ENCODE measurements around the gene DSP.

The DSP gene

GRCh38 chr6:7561153-7561964 is 19.9 kb downstream of the DSP start:
- DNase-seq: no peak

- no peak for DNase-seq
Observed at GRCh38 chr6:7562769-7563168, 21.3 kb downstream of the DSP start.

GRCh38 chr6:7566107-7566506 is 24.6 kb downstream of the DSP start:
- DNase-seq: no peak

GRCh38 chr6:7566617-7567173 is 25.2 kb downstream of the DSP start:
- DNase-seq: no peak

GRCh38 chr6:7568021-7568420 is 26.6 kb downstream of the DSP start:
- no peak for DNase-seq

- DNase-seq: no peak
Observed at GRCh38 chr6:7569082-7569481, 27.6 kb downstream of the DSP start.

- no peak for DNase-seq
Observed at GRCh38 chr6:7572213-7572943, 30.9 kb downstream of the DSP start.

GRCh38 chr6:7574500-7574899 is 33.0 kb downstream of the DSP start:
- DNase-seq: no peak

GRCh38 chr6:7578516-7578915 is 37.0 kb downstream of the DSP start:
- no peak for DNase-seq

GRCh38 chr6:7578931-7579330 is 37.5 kb downstream of the DSP start:
- no peak for DNase-seq

GRCh38 chr6:7579851-7580250 is 38.4 kb downstream of the DSP start:
- no peak for DNase-seq

- no peak for DNase-seq
Observed at GRCh38 chr6:7580537-7580926, 39.1 kb downstream of the DSP start.

- no peak for DNase-seq
Observed at GRCh38 chr6:7580927-7581618, 39.6 kb downstream of the DSP start.

GRCh38 chr6:7585287-7585930 is 43.9 kb downstream of the DSP start:
- no peak for DNase-seq

GRCh38 chr6:7587631-7588100 is 46.2 kb downstream of the DSP start:
- no peak for DNase-seq

- DNase-seq: no peak
Observed at GRCh38 chr6:7588506-7588905, 47.0 kb downstream of the DSP start.

GRCh38 chr6:7589221-7589620 is 47.8 kb downstream of the DSP start:
- no peak for DNase-seq

- peak; percentile 94 for DNase-seq
Observed at GRCh38 chr6:7589949-7590917, 48.8 kb downstream of the DSP start, which contains the start of gene SNRNP48. TSS of gene SNRNP48 (plus strand) at chr6:7590198. CDS start at chr6:7590258, 60 bp downstream.

- DNase-seq: no peak
Observed at GRCh38 chr6:7590918-7591302, 49.4 kb downstream of the DSP start.

- DNase-seq: no peak
Observed at GRCh38 chr6:7591770-7592169, 50.3 kb downstream of the DSP start.

- DNase-seq: no peak
Observed at GRCh38 chr6:7593229-7593628, 51.8 kb downstream of the DSP start.
